Testis (tissue), 2 donors: ENCODE measurements around the gene DCAF8L2.

Experiments
- POLR2A ChIP-seq: fragments of 450-650 bp; IDR thresholded peaks from one replicate; pipeline ENCODE4 v1.6.1; 2017; ENCODE audit warnings: antibody characterized with exemption, mild to moderate bottlenecking, moderate library complexity
- TF ChIP-seq, protein P1 (sequence below), 3 experiments: fragments of 450-650 bp in 2 of 3; fragments of 200-600 bp in 1 of 3; sonication (generic) in 1 of 3; IDR thresholded peaks; one replicate each; pipeline ENCODE4 v1.5.1; 2016 to 2019; ENCODE audit warnings: antibody characterized with exemption in 3 of 3, mild to moderate bottlenecking in 2 of 3, moderate library complexity in 1 of 3

GRCh38 chrX:27751976-27752375 lies 161.8 kb downstream of the DCAF8L2 start:
- no peak for TF ChIP-seq POLR2A
- TF ChIP-seq, protein P1, sequence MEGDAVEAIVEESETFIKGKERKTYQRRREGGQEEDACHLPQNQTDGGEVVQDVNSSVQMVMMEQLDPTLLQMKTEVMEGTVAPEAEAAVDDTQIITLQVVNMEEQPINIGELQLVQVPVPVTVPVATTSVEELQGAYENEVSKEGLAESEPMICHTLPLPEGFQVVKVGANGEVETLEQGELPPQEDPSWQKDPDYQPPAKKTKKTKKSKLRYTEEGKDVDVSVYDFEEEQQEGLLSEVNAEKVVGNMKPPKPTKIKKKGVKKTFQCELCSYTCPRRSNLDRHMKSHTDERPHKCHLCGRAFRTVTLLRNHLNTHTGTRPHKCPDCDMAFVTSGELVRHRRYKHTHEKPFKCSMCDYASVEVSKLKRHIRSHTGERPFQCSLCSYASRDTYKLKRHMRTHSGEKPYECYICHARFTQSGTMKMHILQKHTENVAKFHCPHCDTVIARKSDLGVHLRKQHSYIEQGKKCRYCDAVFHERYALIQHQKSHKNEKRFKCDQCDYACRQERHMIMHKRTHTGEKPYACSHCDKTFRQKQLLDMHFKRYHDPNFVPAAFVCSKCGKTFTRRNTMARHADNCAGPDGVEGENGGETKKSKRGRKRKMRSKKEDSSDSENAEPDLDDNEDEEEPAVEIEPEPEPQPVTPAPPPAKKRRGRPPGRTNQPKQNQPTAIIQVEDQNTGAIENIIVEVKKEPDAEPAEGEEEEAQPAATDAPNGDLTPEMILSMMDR (IDR thresholded peaks at IDR 0.05): no peak
